Effector memory CD4-positive, alpha-beta T cell (primary cell): ENCODE measurements around the gene RNF41.
"Not testable (repeated sequence)": the region's sequence is repeated elsewhere in the genome, so short reads cannot be mapped to it uniquely, and the experiment has no call there.

Experiments
- DNase-seq, 3 donors: peaks; one replicate each; pipeline ENCODE4 v3.0.0-alpha.2; 2020
- H3K27ac ChIP-seq: 2 replicates; pipeline ENCODE4 v1.7.0; 2013; ENCODE audit warnings: mild to moderate bottlenecking, low read length, moderate library complexity; ENCODE audit not compliant: insufficient read depth, poor library complexity, severe bottlenecking
- H3K27me3 ChIP-seq: replicated peaks from 2 replicates; pipeline ENCODE4 v1.7.0; 2013; ENCODE audit warnings: mild to moderate bottlenecking, low read length; ENCODE audit not compliant: insufficient read depth, control insufficient read depth, poor library complexity, severe bottlenecking
- H3K36me3 ChIP-seq: 2 replicates; pipeline ENCODE4 v1.7.0; 2013; ENCODE audit warnings: mild to moderate bottlenecking, low read length, moderate library complexity; ENCODE audit not compliant: control insufficient read depth, insufficient read depth
- H3K4me1 ChIP-seq: 2 replicates; pipeline ENCODE4 v1.7.0; 2013; ENCODE audit warnings: low read length, mild to moderate bottlenecking; ENCODE audit not compliant: control insufficient read depth, insufficient read depth, poor library complexity, severe bottlenecking
- H3K4me3 ChIP-seq: 2 replicates; pipeline ENCODE4 v1.7.0; 2013; ENCODE audit warnings: low read length, low read depth, mild to moderate bottlenecking; ENCODE audit not compliant: insufficient read depth, poor library complexity, severe bottlenecking
- H3K9me3 ChIP-seq: 2 replicates; pipeline ENCODE4 v1.7.0; 2013; ENCODE audit warnings: mild to moderate bottlenecking, low read length, moderate library complexity; ENCODE audit not compliant: control insufficient read depth

Gene RNF41

GRCh38 chr12:56161690-56162351, 59.9 kb downstream of the RNF41 start:
- peaks cover 33% of the 10 kb centered on the region for H3K4me1 ChIP-seq
- no peak overlapping the region for H3K4me3 ChIP-seq
- peaks cover 55% of the 10 kb centered on the region for H3K36me3 ChIP-seq
- H3K27me3 ChIP-seq: no peaks in the 10 kb centered on the region
- H3K27ac ChIP-seq: peak overlapping the region; percentile 95
- H3K9me3 ChIP-seq: no peaks in the 10 kb centered on the region
- no peak for DNase-seq

- Histone ChIP-seq H3K4me3 (peak overlapping the region; percentile 87), H3K27me3 (no peaks in the 10 kb centered on the region), H3K27ac (peak overlapping the region; percentile 95), H3K4me1 (peaks cover 33% of the 10 kb centered on the region), H3K9me3 (no peaks in the 10 kb centered on the region), H3K36me3 (peaks cover 52% of the 10 kb centered on the region)
- DNase-seq: no peak
These were observed 60.6 kb downstream of the RNF41 start for GRCh38 chr12:56160894-56161689.

- Histone ChIP-seq H3K36me3 (peaks cover 43% of the 10 kb centered on the region), H3K9me3 (no peaks in the 10 kb centered on the region), H3K4me3 (peak overlapping the region; percentile 87), H3K4me1 (peaks cover 33% of the 10 kb centered on the region), H3K27me3 (no peaks in the 10 kb centered on the region), H3K27ac (peak overlapping the region; percentile 95)
- DNase-seq: peak; percentile 43 to 54 (median 52)
These were observed 61.4 kb downstream of the RNF41 start for GRCh38 chr12:56160193-56160763.

GRCh38 chr12:56159482-56160192, 62.1 kb downstream of the RNF41 start:
- Histone ChIP-seq H3K4me3 (peak overlapping the region; percentile 87), H3K27me3 (no peaks in the 10 kb centered on the region), H3K4me1 (peaks cover 33% of the 10 kb centered on the region), H3K27ac (peak overlapping the region; percentile 95), H3K9me3 (no peaks in the 10 kb centered on the region), H3K36me3 (peaks cover 37% of the 10 kb centered on the region)
- no peak for DNase-seq

- Histone ChIP-seq H3K27me3 (no peaks in the 10 kb centered on the region), H3K27ac (peak overlapping the region; percentile 95), H3K4me1 (peaks cover 33% of the 10 kb centered on the region), H3K9me3 (no peaks in the 10 kb centered on the region), H3K36me3 (peaks cover 32% of the 10 kb centered on the region), H3K4me3 (peak overlapping the region; percentile 87)
- DNase-seq: no peak
These were observed 62.7 kb downstream of the RNF41 start for GRCh38 chr12:56158926-56159461.

GRCh38 chr12:56158029-56158925, 63.4 kb downstream of the RNF41 start, which contains the start of gene MYL6:
Gene MYL6 (plus strand): TSS chr12:56158359. CDS start chr12:56158402, 43 bp downstream.
- H3K36me3 ChIP-seq: peaks cover 24% of the 10 kb centered on the region
- DNase-seq: peak; percentile 84 to 91 (median 87)
- H3K9me3 ChIP-seq: no peaks in the 10 kb centered on the region
- H3K4me1 ChIP-seq: peaks cover 33% of the 10 kb centered on the region
- H3K27ac ChIP-seq: peak within 1 kb of the TSS; percentile 95
- peak within 1 kb of the TSS; percentile 87 for H3K4me3 ChIP-seq
- no peaks in the 10 kb centered on the region for H3K27me3 ChIP-seq

- H3K36me3 ChIP-seq: peaks cover 18% of the 10 kb centered on the region
These were observed 64.3 kb downstream of the RNF41 start for GRCh38 chr12:56157201-56158028.

GRCh38 chr12:56156464-56157200, 65.1 kb downstream of the RNF41 start:
- not testable (repeated sequence) for DNase-seq

More at GRCh38 chr12:56157201-56158028, 64.3 kb downstream of the RNF41 start:
- H3K27ac ChIP-seq: peak overlapping the region; percentile 95
- H3K9me3 ChIP-seq: no peaks in the 10 kb centered on the region
- H3K27me3 ChIP-seq: no peaks in the 10 kb centered on the region
- peak overlapping the region; percentile 77 for H3K4me3 ChIP-seq
- peak in 2 of 3 donors; percentile 23 to 58 for DNase-seq
- H3K4me1 ChIP-seq: peaks cover 40% of the 10 kb centered on the region

More at GRCh38 chr12:56156464-56157200, 65.1 kb downstream of the RNF41 start:
- H3K27ac ChIP-seq, H3K4me3 ChIP-seq, H3K27me3 ChIP-seq, H3K9me3 ChIP-seq: not testable (repeated sequence)
- H3K4me1 ChIP-seq: peaks cover 46% of the 10 kb centered on the region
- peaks cover 11% of the 10 kb centered on the region for H3K36me3 ChIP-seq
